HL-60 (cell line): ENCODE measurements around the gene CRIM1.

ENCODE experiments used
- CTCF ChIP-seq: IDR thresholded peaks from one replicate; pipeline ENCODE4 v1.5.1; 2011; ENCODE audit warnings: low read length, control low read depth, inconsistent platforms; ENCODE audit not compliant: insufficient read depth
- GABPA ChIP-seq: IDR thresholded peaks from 2 replicates; pipeline ENCODE4 v1.6.1; 2012; ENCODE audit warnings: low read depth
- POLR2AphosphoS5 ChIP-seq: IDR thresholded peaks from 2 replicates; pipeline ENCODE4 v1.6.1; 2012; ENCODE audit warnings: low read depth
- REST ChIP-seq: IDR thresholded peaks from 2 replicates; pipeline ENCODE4 v1.6.1; 2012; ENCODE audit warnings: low read depth; ENCODE audit not compliant: insufficient replicate concordance

- TF ChIP-seq POLR2AphosphoS5, result no peak
- TF ChIP-seq CTCF, result no peak
- TF ChIP-seq GABPA, result no peak
- no peak for TF ChIP-seq REST
These were observed 203.8 kb downstream of the CRIM1 start for GRCh38 chr2:36559221-36559942.
